ENCODE results near the gene HLA-DRB1. TPM values are rescaled to one million over a fixed set of nuclear protein-coding genes. Genes with fewer than 3 reads are reported as not detected.
A peak's percentile ranks its signal among the peaks of the same experiment; 100 is the strongest.
"Not testable (repeated sequence)": the region's sequence is repeated elsewhere in the genome, so short reads cannot be mapped to it uniquely, and the experiment has no call there.

HLA-DRB1 gene
- total and polyA plus RNA-seq, 8 donors, result 9.3 to 165 (median 16.4) TPM

DNA sequence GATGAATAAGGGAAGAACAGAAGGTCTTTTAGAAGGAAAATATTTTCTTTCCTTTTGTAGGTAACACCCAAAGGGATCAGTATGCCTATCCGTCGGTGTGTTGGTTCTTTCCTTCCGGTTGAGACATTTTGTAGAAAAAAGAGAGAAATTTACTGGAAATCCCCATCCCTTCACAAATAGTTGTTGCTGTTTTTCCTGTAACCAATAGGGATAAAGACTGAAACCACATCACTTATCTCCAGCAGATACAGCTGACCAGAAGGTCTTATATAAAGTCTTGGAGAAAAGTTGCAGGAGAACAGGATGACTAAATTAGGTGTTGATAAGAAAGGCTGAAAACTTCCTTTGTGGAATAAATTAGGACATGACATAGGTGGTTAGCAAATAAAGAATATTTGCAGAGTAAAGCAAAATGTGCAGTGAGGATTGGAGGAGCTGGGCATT lies 14.8 kb upstream of the HLA-DRB1 start:
- TF ChIP-seq, protein P1, sequence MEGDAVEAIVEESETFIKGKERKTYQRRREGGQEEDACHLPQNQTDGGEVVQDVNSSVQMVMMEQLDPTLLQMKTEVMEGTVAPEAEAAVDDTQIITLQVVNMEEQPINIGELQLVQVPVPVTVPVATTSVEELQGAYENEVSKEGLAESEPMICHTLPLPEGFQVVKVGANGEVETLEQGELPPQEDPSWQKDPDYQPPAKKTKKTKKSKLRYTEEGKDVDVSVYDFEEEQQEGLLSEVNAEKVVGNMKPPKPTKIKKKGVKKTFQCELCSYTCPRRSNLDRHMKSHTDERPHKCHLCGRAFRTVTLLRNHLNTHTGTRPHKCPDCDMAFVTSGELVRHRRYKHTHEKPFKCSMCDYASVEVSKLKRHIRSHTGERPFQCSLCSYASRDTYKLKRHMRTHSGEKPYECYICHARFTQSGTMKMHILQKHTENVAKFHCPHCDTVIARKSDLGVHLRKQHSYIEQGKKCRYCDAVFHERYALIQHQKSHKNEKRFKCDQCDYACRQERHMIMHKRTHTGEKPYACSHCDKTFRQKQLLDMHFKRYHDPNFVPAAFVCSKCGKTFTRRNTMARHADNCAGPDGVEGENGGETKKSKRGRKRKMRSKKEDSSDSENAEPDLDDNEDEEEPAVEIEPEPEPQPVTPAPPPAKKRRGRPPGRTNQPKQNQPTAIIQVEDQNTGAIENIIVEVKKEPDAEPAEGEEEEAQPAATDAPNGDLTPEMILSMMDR (IDR thresholded peaks at IDR 0.05), result no peak
- H3K9me3 ChIP-seq, result no peaks in the 10 kb centered on the region
- peak overlapping the region in 1 of 4 donors; percentile 71 for H3K27ac ChIP-seq
- no peaks in the 10 kb centered on the region for H3K4me1 ChIP-seq
- H3K36me3 ChIP-seq, result no peaks in the 10 kb centered on the region
- DNase-seq (no peak), ATAC-seq (peak in 3 of 4 donors; percentile 48 to 89 (median 82)), FAIRE-seq (peak; percentile 59)
- H3K4me3 ChIP-seq, result no peak overlapping the region
- no peaks in the 10 kb centered on the region for H3K27me3 ChIP-seq
- 0% methylated on average over 2 to 3 of the region's 3 CpGs for WGBS, 2 donors
- intact Hi-C loops (cut with DNase I), result no loop called here

DNA sequence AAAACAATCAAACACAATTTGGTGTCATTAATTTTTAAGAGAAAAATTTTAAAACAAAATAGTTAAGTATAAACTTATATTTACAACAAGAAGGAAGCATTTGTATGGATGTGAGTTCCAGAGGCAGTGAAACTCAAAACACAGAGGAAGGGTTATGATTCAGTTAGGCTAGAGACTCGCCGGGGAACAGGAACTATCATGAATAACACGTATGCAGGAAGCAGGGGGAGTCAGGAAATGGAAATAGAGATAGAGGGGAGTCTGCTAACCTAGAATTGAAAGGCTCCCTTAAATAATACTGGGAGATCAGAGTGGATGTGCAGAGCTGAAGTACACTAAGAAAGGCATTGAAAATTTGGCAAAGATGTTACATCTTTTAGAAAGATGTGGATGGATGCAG lies 14.2 kb upstream of the HLA-DRB1 start:
- Histone ChIP-seq H3K9me3 (no peaks in the 10 kb centered on the region), H3K4me1 (no peaks in the 10 kb centered on the region), H3K27me3 (no peaks in the 10 kb centered on the region), H3K27ac (peak overlapping the region in 1 of 4 donors; percentile 71), H3K36me3 (no peaks in the 10 kb centered on the region), H3K4me3 (no peak overlapping the region)
- intact Hi-C loops (cut with DNase I), result no loop called here
- 6 to 13% methylated on average over 3 of the region's 3 CpGs for WGBS, 2 donors
- no peak for DNase-seq
- ATAC-seq, result peak in 2 of 4 donors; percentile 55 to 57
- TF ChIP-seq, protein P1 (IDR thresholded peaks at IDR 0.05), result no peak
- no peak for FAIRE-seq

DNA sequence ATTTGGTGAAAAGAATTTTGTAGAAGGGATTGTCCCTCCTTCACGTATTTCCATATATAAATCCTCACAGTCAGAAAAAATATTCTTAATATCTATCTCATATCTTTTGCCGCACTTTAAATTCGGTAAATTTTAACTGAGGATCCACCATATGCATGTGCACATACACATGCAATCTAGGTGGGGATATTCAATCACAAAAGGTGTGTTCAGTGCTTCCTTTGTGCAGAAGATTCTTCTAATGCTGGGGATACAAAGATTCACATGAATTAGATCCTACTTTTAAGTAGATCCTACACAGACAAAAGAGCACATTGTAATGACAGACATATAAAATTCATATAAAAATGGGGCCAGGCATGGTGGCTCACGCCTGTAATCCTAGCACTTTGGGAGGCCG lies 13.6 kb upstream of the HLA-DRB1 start:
- DNase-seq, result no peak
- Histone ChIP-seq H3K4me1 (no peaks in the 10 kb centered on the region), H3K27me3 (no peaks in the 10 kb centered on the region), H3K9me3 (no peaks in the 10 kb centered on the region), H3K27ac (no peak overlapping the region), H3K36me3 (no peaks in the 10 kb centered on the region), H3K4me3 (no peak overlapping the region)
- TF ChIP-seq, protein P1 (IDR thresholded peaks at IDR 0.05), result no peak
- WGBS, 2 donors, result 57 to 63% methylated on average over 3 of the region's 5 CpGs
- no peak for ATAC-seq
- FAIRE-seq, result no peak
- intact Hi-C loops (cut with DNase I), result no loop called here

DNA sequence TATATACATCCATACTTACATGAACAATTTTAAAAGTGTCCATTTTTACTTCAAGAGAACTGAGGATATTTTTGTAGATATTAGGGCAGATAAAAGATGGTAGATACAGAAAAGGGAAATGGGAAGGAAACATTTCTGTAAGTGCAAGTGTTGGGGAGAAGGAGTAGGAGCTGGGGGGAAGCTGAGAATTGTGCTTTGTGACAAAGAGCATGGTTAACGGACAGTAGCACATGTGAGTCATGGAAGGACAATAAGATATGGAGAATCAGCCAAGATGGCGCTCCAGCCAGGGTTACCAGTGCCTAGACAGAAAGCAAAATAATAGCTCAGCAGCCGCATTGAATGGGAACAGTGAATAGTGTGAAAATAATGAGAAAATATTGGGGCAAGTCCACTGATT lies 12.7 kb upstream of the HLA-DRB1 start:
- TF ChIP-seq, protein P1 (IDR thresholded peaks at IDR 0.05), result no peak
- H3K27me3 ChIP-seq, result no peaks in the 10 kb centered on the region
- H3K4me3 ChIP-seq, result no peak overlapping the region
- no peak overlapping the region for H3K27ac ChIP-seq
- intact Hi-C loops (cut with DNase I), result no loop called here
- DNase-seq, result no peak
- no peak for FAIRE-seq
- 53 to 60% methylated on average over 3 of the region's 3 CpGs for WGBS, 2 donors
- H3K4me1 ChIP-seq, result no peaks in the 10 kb centered on the region
- ATAC-seq, result no peak
- no peaks in the 10 kb centered on the region for H3K36me3 ChIP-seq
- no peaks in the 10 kb centered on the region for H3K9me3 ChIP-seq

DNA sequence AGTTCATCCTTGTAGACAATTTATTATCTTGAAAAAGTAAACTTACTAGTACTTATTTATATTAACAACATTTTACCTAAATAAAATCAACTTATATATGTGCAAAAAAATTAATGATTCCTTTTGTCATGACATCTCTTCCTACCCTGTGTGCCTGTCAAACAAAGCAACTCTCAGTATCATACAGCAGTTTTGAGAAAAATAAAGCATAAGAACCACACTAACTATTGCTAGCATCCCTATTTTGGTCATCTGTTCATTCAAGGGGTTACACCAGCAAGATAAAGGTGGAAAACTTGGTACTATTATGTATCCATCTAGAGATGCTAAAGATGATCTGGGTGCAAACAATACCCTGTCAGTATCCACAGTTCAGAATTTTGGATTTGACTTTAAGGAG lies 7.4 kb upstream of the HLA-DRB1 start:
- H3K4me3 ChIP-seq, result no peak overlapping the region
- no peaks in the 10 kb centered on the region for H3K4me1 ChIP-seq
- FAIRE-seq (no peak), DNase-seq (no peak), ATAC-seq (no peak)
- no peaks in the 10 kb centered on the region for H3K9me3 ChIP-seq
- no peaks in the 10 kb centered on the region for H3K36me3 ChIP-seq
- TF ChIP-seq, protein P1 (IDR thresholded peaks at IDR 0.05), result no peak
- no peak overlapping the region for H3K27ac ChIP-seq
- intact Hi-C loops (cut with DNase I), result no loop called here
- no peaks in the 10 kb centered on the region for H3K27me3 ChIP-seq

DNA sequence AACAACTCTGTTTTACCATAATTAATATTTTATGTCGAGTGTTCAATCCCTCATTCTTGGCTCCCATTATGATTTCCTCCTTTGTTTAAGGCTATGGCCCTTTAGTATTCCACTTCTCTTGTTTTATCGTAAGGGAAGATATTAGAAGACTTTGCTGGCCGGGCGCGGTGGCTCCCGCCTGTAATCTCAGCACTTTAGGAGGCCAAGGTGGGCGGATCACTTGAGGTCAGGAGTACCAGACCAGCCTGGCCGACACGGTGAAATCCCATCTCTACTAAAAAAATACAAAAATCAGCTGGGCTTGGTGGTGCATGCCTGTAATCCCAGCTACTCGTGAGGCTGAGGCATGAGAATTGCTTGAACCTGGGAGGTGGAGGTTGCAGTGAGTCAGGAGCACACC lies 1.1 kb upstream of the HLA-DRB1 start:
- ATAC-seq; H3K4me3 ChIP-seq; intact Hi-C loops (cut with DNase I); FAIRE-seq; H3K4me1 ChIP-seq; H3K36me3 ChIP-seq; H3K27ac ChIP-seq; DNase-seq; H3K9me3 ChIP-seq; H3K27me3 ChIP-seq: not testable (repeated sequence)
- WGBS, 2 donors, result no CpG with 5 or more reads among the region's 10 CpGs
